AG10803 (cell line): ENCODE results near the gene HIP1.
"Not testable (repeated sequence)": the region's sequence is repeated elsewhere in the genome, so short reads cannot be mapped to it uniquely, and the experiment has no call there.

Source experiments
- DNase-seq: peaks from one replicate; pipeline ENCODE4 v3.0.0; 2010; ENCODE audit warnings: low read depth
- H3K4me3 ChIP-seq: 2 replicates; pipeline ENCODE4 v1.5.1; 2011; ENCODE audit warnings: mild to moderate bottlenecking, low read length, control low read depth
- CTCF ChIP-seq: conservative IDR thresholded peaks from 2 replicates; pipeline ENCODE4 v1.5.1; 2011; ENCODE audit warnings: mild to moderate bottlenecking, low read length, control low read depth, inconsistent platforms

The HIP1 gene

GRCh38 chr7:75531359-75531821 lies 207.4 kb downstream of the HIP1 start:
- TF ChIP-seq CTCF = no peak
- DNase-seq = no peak
- H3K4me3 ChIP-seq = no peak overlapping the region

GRCh38 chr7:75527224-75527722 lies 211.5 kb downstream of the HIP1 start:
- H3K4me3 ChIP-seq = peak overlapping the region; percentile 84
- not testable (repeated sequence) for DNase-seq

GRCh38 chr7:75521727-75522126 lies 217.0 kb downstream of the HIP1 start:
- not testable (repeated sequence) for H3K4me3 ChIP-seq, DNase-seq

GRCh38 chr7:75518842-75519241 lies 219.9 kb downstream of the HIP1 start:
- H3K4me3 ChIP-seq, DNase-seq: not testable (repeated sequence)

GRCh38 chr7:75509033-75509432 lies 229.7 kb downstream of the HIP1 start:
- not testable (repeated sequence) for H3K4me3 ChIP-seq, DNase-seq

- H3K4me3 ChIP-seq, DNase-seq: not testable (repeated sequence)
These were observed 246.7 kb downstream of the HIP1 start, which contains the start of gene SPDYE5 for GRCh38 chr7:75492020-75492419. TSS of gene SPDYE5 (plus strand) at chr7:75492320. CDS start at chr7:75494048, 1,728 bp downstream.

GRCh38 chr7:75485979-75486643 lies 252.6 kb downstream of the HIP1 start, which contains the start of gene POM121C:
TSS of gene POM121C (minus strand) at chr7:75486299. CDS start at chr7:75441496, 44,803 bp downstream.
- H3K4me3 ChIP-seq = peak within 1 kb of the TSS; percentile 71
- DNase-seq = peak; percentile 90

- H3K4me3 ChIP-seq = peak overlapping the region; percentile 71
- DNase-seq = not testable (repeated sequence)
These were observed 253.3 kb downstream of the HIP1 start for GRCh38 chr7:75485355-75485978.
